ENCODE measurements around the gene RAB26. TPM values are rescaled to one million over a fixed set of nuclear protein-coding genes. Genes with fewer than 3 reads are reported as not detected.
A peak's percentile ranks its signal among the peaks of the same experiment; 100 is the strongest.
"Not testable (repeated sequence)": the region's sequence is repeated elsewhere in the genome, so short reads cannot be mapped to it uniquely, and the experiment has no call there.

Gene RAB26
- under 1 TPM in 1 of 2 donors, not detected in 1; 0.80 TPM for total RNA-seq

GRCh38 chr16:2147981-2148671, at the start of gene RAB26:
Gene RAB26, plus strand, starts transcription at chr16:2148625. Its CDS starts 159 bp downstream, at chr16:2148784.
- ATAC-seq (peak; percentile 28 to 51), DNase-seq (ENCODE audit: low spot score in 2 of 2) (peak in 1 of 2 donors; percentile 68)
- Mint-ChIP-seq H3K27ac (no peak within 1 kb of the TSS), H3K9me3 (no peaks in the 10 kb centered on the region), H3K36me3 (peaks cover under 1 to 8% of the 10 kb centered on the region in 2 donors)

- H3K9me3 Mint-ChIP-seq; DNase-seq (ENCODE audit: low spot score in 2 of 2): not testable (repeated sequence)
Measured at GRCh38 chr16:2101581-2101980, 46.8 kb upstream of the RAB26 start.

GRCh38 chr16:2102471-2102870, 46.0 kb upstream of the RAB26 start:
- no peak overlapping the region for H3K27ac Mint-ChIP-seq

More at GRCh38 chr16:2101581-2101980, 46.8 kb upstream of the RAB26 start:
- ATAC-seq, H3K36me3 Mint-ChIP-seq, H3K27ac Mint-ChIP-seq: not testable (repeated sequence)

GRCh38 chr16:2104464-2104863, 44.0 kb upstream of the RAB26 start:
- DNase-seq (ENCODE audit: low spot score in 2 of 2); ATAC-seq; H3K9me3 Mint-ChIP-seq; H3K36me3 Mint-ChIP-seq: not testable (repeated sequence)
- H3K27ac Mint-ChIP-seq = peak overlapping the region in 1 of 2 donors; percentile 77

More at GRCh38 chr16:2102471-2102870, 46.0 kb upstream of the RAB26 start:
- Mint-ChIP-seq H3K36me3 (no peaks in the 10 kb centered on the region), H3K9me3 (no peaks in the 10 kb centered on the region)
- DNase-seq (ENCODE audit: low spot score in 2 of 2) (no peak), ATAC-seq (no peak)

- H3K36me3 Mint-ChIP-seq; H3K27ac Mint-ChIP-seq; H3K9me3 Mint-ChIP-seq; ATAC-seq; DNase-seq (ENCODE audit: low spot score in 2 of 2): not testable (repeated sequence)
Measured at GRCh38 chr16:2105291-2105690, 43.1 kb upstream of the RAB26 start.

- not testable (repeated sequence) for H3K36me3 Mint-ChIP-seq; ATAC-seq; H3K27ac Mint-ChIP-seq; H3K9me3 Mint-ChIP-seq; DNase-seq (ENCODE audit: low spot score in 2 of 2)
Measured at GRCh38 chr16:2105769-2106168, 42.7 kb upstream of the RAB26 start.

GRCh38 chr16:2106211-2106610, 42.2 kb upstream of the RAB26 start:
- not testable (repeated sequence) for ATAC-seq

GRCh38 chr16:2107121-2107790, 41.2 kb upstream of the RAB26 start:
- not testable (repeated sequence) for DNase-seq (ENCODE audit: low spot score in 2 of 2); H3K27ac Mint-ChIP-seq; H3K36me3 Mint-ChIP-seq; ATAC-seq; H3K9me3 Mint-ChIP-seq

More at GRCh38 chr16:2106211-2106610, 42.2 kb upstream of the RAB26 start:
- not testable (repeated sequence) for H3K27ac Mint-ChIP-seq; H3K9me3 Mint-ChIP-seq; H3K36me3 Mint-ChIP-seq; DNase-seq (ENCODE audit: low spot score in 2 of 2)

- ATAC-seq; DNase-seq (ENCODE audit: low spot score in 2 of 2); H3K27ac Mint-ChIP-seq; H3K36me3 Mint-ChIP-seq; H3K9me3 Mint-ChIP-seq: not testable (repeated sequence)
Measured at GRCh38 chr16:2107791-2108125, 40.7 kb upstream of the RAB26 start.

GRCh38 chr16:2108446-2109270, 39.8 kb upstream of the RAB26 start:
- H3K9me3 Mint-ChIP-seq; H3K36me3 Mint-ChIP-seq; ATAC-seq; H3K27ac Mint-ChIP-seq; DNase-seq (ENCODE audit: low spot score in 2 of 2): not testable (repeated sequence)

GRCh38 chr16:2109271-2109580, 39.2 kb upstream of the RAB26 start:
- not testable (repeated sequence) for H3K27ac Mint-ChIP-seq; H3K9me3 Mint-ChIP-seq; ATAC-seq; H3K36me3 Mint-ChIP-seq; DNase-seq (ENCODE audit: low spot score in 2 of 2)

- DNase-seq (ENCODE audit: low spot score in 2 of 2); ATAC-seq; H3K9me3 Mint-ChIP-seq; H3K36me3 Mint-ChIP-seq; H3K27ac Mint-ChIP-seq: not testable (repeated sequence)
Measured at GRCh38 chr16:2109872-2110271, 38.6 kb upstream of the RAB26 start.

- H3K9me3 Mint-ChIP-seq, ATAC-seq: not testable (repeated sequence)
Measured at GRCh38 chr16:2110332-2111008, 38.0 kb upstream of the RAB26 start.

GRCh38 chr16:2111009-2111353, 37.4 kb upstream of the RAB26 start:
- H3K27ac Mint-ChIP-seq; H3K36me3 Mint-ChIP-seq; DNase-seq (ENCODE audit: low spot score in 2 of 2); ATAC-seq; H3K9me3 Mint-ChIP-seq: not testable (repeated sequence)

More at GRCh38 chr16:2110332-2111008, 38.0 kb upstream of the RAB26 start:
- not testable (repeated sequence) for H3K27ac Mint-ChIP-seq; H3K36me3 Mint-ChIP-seq; DNase-seq (ENCODE audit: low spot score in 2 of 2)

- H3K36me3 Mint-ChIP-seq; ATAC-seq; DNase-seq (ENCODE audit: low spot score in 2 of 2); H3K27ac Mint-ChIP-seq; H3K9me3 Mint-ChIP-seq: not testable (repeated sequence)
Measured at GRCh38 chr16:2111412-2112335, 36.8 kb upstream of the RAB26 start.

All from activated naive CD4-positive, alpha-beta T cell treated with anti-CD3 and anti-CD28 coated beads, Interleukin-2, amount 50 U/mL, for 72 hours (primary cell).